Measurements from ENCODE around the gene CLTCL1. TPM values are rescaled to one million over a fixed set of nuclear protein-coding genes. Genes with fewer than 3 reads are reported as not detected.

Gene CLTCL1
- total RNA-seq, 1 experiment from 2014 or later: 7.9 TPM

- H3K4me1 Mint-ChIP-seq (ENCODE audit: low read depth, unreplicated experiment): no peaks in the 10 kb centered on the region
- POLR2A ChIA-PET: no interaction called here
Observed at GRCh38 chr22:19229600-19229999, 61.9 kb downstream of the CLTCL1 start.

GRCh38 chr22:19228179-19228578 is 63.3 kb downstream of the CLTCL1 start:
- intact Hi-C loops (cut with micrococcal nuclease; ENCODE audit: unreplicated experiment): no loop called here
- H3K4me1 ChIP-seq: no peaks in the 10 kb centered on the region
- POLR2A ChIA-PET: no interaction called here
- no peaks in the 10 kb centered on the region for H3K4me1 Mint-ChIP-seq (ENCODE audit: low read depth, unreplicated experiment)
- H3K36me3 ChIP-seq (ENCODE audit: control insufficient read depth, insufficient read depth, low read length): no peaks in the 10 kb centered on the region; the same call in 1 of the 2 replicates
- H3K27ac Mint-ChIP-seq (ENCODE audit: unreplicated experiment): no peak overlapping the region
- TF ChIP-seq CTCF (IDR thresholded peaks at IDR 0.05; ENCODE audit: insufficient read depth in 1 of 2, low read depth in 1 of 2, low read length in 1 of 2, severe bottlenecking in 1 of 2, unreplicated experiment in 1 of 2): no peak
- H3K27me3 Mint-ChIP-seq (ENCODE audit: insufficient read depth, unreplicated experiment): no peaks in the 10 kb centered on the region
- H3K9me3 ChIP-seq: no peaks in the 10 kb centered on the region
- H3K4me3 ChIP-seq (ENCODE audit: low read depth, low read length): no peak overlapping the region
- no peak overlapping the region for H3K4me3 Mint-ChIP-seq (ENCODE audit: unreplicated experiment)
- H3K36me3 Mint-ChIP-seq (ENCODE audit: insufficient read depth, unreplicated experiment): no peaks in the 10 kb centered on the region
- H3K9me3 Mint-ChIP-seq (ENCODE audit: unreplicated experiment): no peaks in the 10 kb centered on the region
- no TSS peak for BruUV-seq (replicated peaks)
- CTCF ChIA-PET: interaction anchor here (0.6 kb wide), 1 partner anchor 197 kb away, joined by 3 read pairs; no protein-coding TSS in a partner anchor
- H3K27me3 ChIP-seq (replicated peaks; ENCODE audit: control insufficient read depth, insufficient read depth, low read length): no peaks in the 10 kb centered on the region
- DNase-seq: no peak

More at GRCh38 chr22:19229600-19229999, 61.9 kb downstream of the CLTCL1 start:
- Histone ChIP-seq H3K27me3 (replicated peaks; ENCODE audit: control insufficient read depth, insufficient read depth, low read length) (no peaks in the 10 kb centered on the region), H3K9me3 (no peaks in the 10 kb centered on the region), H3K4me3 (ENCODE audit: low read depth, low read length) (no peak overlapping the region), H3K36me3 (ENCODE audit: control insufficient read depth, insufficient read depth, low read length) (no peaks in the 10 kb centered on the region; the same call in 1 of the 2 replicates), H3K4me1 (no peaks in the 10 kb centered on the region)
- no peaks in the 10 kb centered on the region for H3K9me3 Mint-ChIP-seq (ENCODE audit: unreplicated experiment)
- no peak for DNase-seq
- no peaks in the 10 kb centered on the region for H3K27me3 Mint-ChIP-seq (ENCODE audit: insufficient read depth, unreplicated experiment)
- BruUV-seq (replicated peaks): no TSS peak
- no peak overlapping the region for H3K27ac Mint-ChIP-seq (ENCODE audit: unreplicated experiment)
- H3K4me3 Mint-ChIP-seq (ENCODE audit: unreplicated experiment): no peak overlapping the region
- CTCF ChIA-PET: no interaction called here
- TF ChIP-seq CTCF (IDR thresholded peaks at IDR 0.05; ENCODE audit: insufficient read depth in 1 of 2, low read depth in 1 of 2, low read length in 1 of 2, severe bottlenecking in 1 of 2, unreplicated experiment in 1 of 2): no peak
- no peaks in the 10 kb centered on the region for H3K36me3 Mint-ChIP-seq (ENCODE audit: insufficient read depth, unreplicated experiment)
- intact Hi-C loops (cut with micrococcal nuclease; ENCODE audit: unreplicated experiment): no loop called here

DNA sequence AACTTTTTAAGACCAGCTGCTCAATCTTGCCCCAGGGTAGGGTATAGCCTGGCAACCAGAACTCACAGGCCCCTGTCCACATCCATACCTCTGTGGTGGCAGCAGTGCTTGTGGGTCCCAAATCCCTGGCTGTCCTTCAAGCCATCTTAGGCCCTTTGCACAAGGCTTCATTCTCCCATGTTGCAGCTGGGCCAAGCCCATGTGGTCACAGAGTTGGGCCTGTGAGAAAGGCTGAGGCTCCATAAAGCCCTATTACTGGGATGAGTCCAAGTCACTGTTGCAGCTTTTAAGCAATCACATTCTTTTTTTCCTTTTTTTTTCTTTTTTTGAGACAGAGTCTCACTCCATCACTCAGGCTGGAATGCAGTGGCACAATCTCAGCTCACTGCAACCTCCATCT is 65.1 kb downstream of the CLTCL1 start:
- no peak overlapping the region for H3K4me3 ChIP-seq (ENCODE audit: low read depth, low read length)
- Mint-ChIP-seq H3K9me3 (ENCODE audit: unreplicated experiment) (no peaks in the 10 kb centered on the region), H3K27ac (ENCODE audit: unreplicated experiment) (no peak overlapping the region), H3K4me1 (ENCODE audit: low read depth, unreplicated experiment) (no peaks in the 10 kb centered on the region), H3K4me3 (ENCODE audit: unreplicated experiment) (no peak overlapping the region), H3K27me3 (ENCODE audit: insufficient read depth, unreplicated experiment) (no peaks in the 10 kb centered on the region), H3K36me3 (ENCODE audit: insufficient read depth, unreplicated experiment) (no peaks in the 10 kb centered on the region)
- no peaks in the 10 kb centered on the region for H3K36me3 ChIP-seq (ENCODE audit: control insufficient read depth, insufficient read depth, low read length)
- no peaks in the 10 kb centered on the region for H3K27me3 ChIP-seq (replicated peaks; ENCODE audit: control insufficient read depth, insufficient read depth, low read length)
- intact Hi-C loops (cut with micrococcal nuclease; ENCODE audit: unreplicated experiment): no loop called here
- no peaks in the 10 kb centered on the region for H3K9me3 ChIP-seq
- ChIA-PET CTCF (no interaction called here), POLR2A (no interaction called here)
- no peak for DNase-seq
- H3K4me1 ChIP-seq: no peaks in the 10 kb centered on the region
- no peak for TF ChIP-seq CTCF (IDR thresholded peaks at IDR 0.05; ENCODE audit: insufficient read depth in 1 of 2, low read depth in 1 of 2, low read length in 1 of 2, severe bottlenecking in 1 of 2, unreplicated experiment in 1 of 2)
- BruUV-seq (replicated peaks): no TSS peak

Measured in Caco-2 (cell line).